ENCODE measurements around the gene MED17. TPM values are rescaled to one million over a fixed set of nuclear protein-coding genes. Genes with fewer than 3 reads are reported as not detected.

Gene MED17
- total RNA-seq, 2 donors from 2014 or later, result 20.6 to 21.2 TPM

Other genes starting within 250 kb of the MED17 start
- 10 to 100 TPM; 11.6 to 11.7 TPM for gene SMCO4, start 240.9 kb upstream of the MED17 start, total RNA-seq
- 1 to 10 TPM; 8.0 to 9.1 TPM for gene CEP295, start 122.6 kb upstream of the MED17 start, total RNA-seq
- 10 to 100 TPM; 72.5 to 98.5 TPM for gene TAF1D, start 42.8 kb upstream of the MED17 start, total RNA-seq
- 10 to 100 TPM; 16.8 to 19.9 TPM for gene C11orf54, start 42.6 kb upstream of the MED17 start, total RNA-seq
- 1 to 10 TPM in 1 of 2 donors, under 1 TPM in 1; 0.10 to 1.0 TPM for gene VSTM5, start 66.3 kb downstream of the MED17 start, total RNA-seq
- not detected for gene HEPHL1, start 237.1 kb downstream of the MED17 start, total RNA-seq

Data from posterior vena cava (tissue), 2 donors.